Stimulated activated CD4-positive, alpha-beta T cell treated with anti-CD3 and anti-CD28 coated beads, Interleukin-15, amount 100 ng/mL, for 48 hours (primary cell): ENCODE data around the gene HRH3.

Experiments
- DNase-seq, 2 donors: peaks; one replicate each; pipeline ENCODE4 v3.0.0-alpha.2; 2020; ENCODE audit warnings: low read depth in 2 of 2

HRH3 gene

DNA sequence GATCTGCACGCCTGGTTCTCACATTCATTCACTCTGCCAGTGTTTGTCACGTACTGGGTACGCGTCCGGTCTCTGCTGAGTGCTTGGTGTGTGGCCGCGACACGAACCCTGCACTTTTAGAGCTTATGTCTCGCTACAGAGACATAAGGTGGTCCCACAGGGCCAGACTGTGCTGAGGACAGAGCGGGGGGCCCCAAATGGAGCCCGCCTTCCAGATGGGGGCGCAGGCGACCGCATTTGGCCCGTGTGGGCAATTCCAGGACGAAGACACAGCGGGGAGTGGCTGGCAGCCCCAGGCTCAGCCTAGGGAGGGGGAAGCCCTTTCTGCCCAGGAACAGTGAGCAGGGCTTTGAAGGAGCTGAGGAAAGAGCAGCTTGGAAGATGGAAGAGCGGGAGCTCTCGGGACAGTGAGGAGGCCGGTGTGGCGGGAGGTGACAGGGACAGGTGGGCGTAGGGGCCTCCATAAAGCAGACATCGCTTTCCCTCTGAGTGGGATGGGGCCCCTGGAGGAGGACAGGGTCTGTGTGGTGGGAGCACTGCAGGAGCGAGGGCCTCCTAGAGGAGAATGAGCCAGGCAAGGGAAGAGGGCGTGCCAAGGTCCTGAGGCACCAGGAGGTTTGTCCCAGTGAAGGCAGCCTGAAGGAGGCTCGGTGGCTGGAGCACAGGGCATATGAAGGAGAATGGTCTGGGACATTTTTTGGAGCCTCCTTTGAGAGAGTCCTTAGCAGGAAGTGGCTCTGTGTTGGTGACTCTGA lies 45.0 kb downstream of the HRH3 start:
- DNase-seq = no peak

DNA sequence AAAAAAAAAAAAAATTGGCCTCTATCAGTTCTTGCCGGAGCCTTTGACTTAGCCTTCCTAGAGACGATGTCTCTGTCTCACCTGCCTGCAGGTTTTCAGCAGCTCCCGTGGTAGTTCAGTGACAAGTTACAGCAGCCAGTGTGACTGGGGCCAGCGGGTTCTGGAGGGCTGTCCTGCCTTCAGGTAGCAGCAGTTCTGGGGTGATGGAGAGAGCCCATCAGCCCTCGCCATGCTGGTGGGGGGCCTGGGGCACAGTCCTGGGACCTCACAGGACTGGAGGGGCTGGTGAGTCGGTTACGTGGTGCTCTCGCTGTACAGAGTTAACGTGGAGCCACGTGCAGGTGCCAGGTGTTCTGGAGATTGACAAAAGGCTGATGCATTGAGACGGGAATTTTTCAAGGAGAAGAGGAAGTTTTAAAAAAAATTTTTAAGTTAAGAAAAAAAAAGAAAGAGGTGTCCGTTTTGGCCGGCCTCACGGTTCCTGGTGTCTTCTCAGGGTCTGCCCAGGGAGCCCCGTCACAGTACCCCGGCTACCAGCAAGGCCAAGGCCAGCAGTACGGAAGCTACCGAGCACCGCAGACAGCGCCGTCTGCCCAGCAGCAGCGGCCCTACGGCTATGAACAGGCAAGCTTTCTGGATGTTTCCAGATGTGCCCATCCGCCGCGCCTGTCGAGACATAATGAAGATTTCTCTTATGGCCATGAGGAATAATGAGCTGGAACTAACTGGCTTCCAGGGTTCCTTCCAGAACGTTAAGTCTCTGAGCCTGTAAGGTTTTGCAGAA lies 45.9 kb downstream of the HRH3 start:
- no peak for DNase-seq

- no peak for DNase-seq
Observed at GRCh38 chr20:62172666-62173065, 47.4 kb downstream of the HRH3 start.

DNA sequence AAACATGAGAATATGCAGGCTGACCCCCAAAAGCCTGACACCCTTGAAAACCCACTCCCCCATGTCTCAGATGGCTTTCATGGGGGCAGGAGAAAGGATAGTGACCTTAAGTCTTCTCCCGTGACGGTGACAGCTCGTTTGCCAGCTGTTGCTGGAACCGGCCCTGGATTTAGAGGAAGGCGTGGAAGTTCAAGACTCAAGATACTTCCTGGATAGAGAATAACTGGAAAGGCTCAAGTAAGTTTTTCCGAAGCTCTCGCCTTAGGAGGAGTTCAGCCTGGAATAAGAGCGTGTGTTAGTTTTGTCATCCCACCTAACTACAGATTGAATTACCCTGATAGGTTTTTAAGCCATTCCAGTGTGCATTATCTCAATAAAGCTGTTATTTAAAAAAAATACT lies 48.8 kb downstream of the HRH3 start:
- DNase-seq = no peak

GRCh38 chr20:62170536-62170935 lies 49.5 kb downstream of the HRH3 start:
- no peak for DNase-seq

DNA sequence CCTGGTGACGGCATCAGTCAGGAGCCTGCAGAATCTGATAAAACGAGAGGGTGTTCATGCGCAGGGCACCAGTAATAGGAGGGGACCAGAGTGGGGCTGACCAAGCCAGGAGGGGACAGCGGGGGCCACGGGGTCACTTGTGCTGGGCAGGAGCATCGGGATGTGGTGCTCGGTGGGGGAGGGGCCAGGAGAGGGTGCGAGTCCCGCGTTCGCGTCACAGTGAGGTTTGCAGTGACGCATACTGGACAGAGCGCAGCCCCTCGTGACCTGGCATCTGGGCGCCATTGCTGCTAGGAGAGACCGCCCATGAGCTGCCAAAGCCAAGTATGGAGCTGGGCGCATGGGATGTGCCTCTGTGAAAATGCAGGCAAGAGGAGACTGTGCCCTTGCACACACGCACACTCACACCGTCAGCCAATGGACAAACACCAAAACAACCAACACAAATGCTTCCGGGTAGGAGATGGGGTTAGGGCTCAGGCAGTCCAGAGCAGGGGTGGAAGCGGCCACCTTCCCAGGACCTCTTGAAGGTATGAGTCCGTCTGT lies 51.1 kb downstream of the HRH3 start:
- DNase-seq = no peak

- DNase-seq = no peak
Observed at GRCh38 chr20:62168061-62168460, 52.0 kb downstream of the HRH3 start.

DNA sequence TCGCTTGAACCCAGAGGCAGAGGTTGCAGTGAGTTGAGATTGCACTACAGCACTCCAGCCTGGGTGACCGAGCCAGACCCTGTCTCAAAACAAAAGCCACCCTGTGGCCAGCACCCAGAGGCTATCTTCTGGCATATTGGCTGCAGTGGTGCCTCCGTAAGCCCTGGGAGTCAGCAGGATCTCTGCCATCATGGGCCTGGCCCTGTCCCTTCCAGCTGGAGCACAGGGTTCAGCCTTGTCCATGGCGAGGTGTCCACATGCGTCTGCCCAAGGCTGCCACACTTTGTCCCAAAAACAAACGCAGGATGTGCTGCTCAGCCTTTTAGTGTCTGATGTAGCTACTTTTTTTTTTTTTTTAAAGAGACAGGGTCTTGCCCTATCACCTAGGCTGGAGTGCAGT lies 52.6 kb downstream of the HRH3 start:
- no peak for DNase-seq

GRCh38 chr20:62165762-62166399 lies 54.2 kb downstream of the HRH3 start:
- no peak for DNase-seq
